OCI-LY7 (cell line): Measurements from ENCODE around the gene TBCEL.

Experiments
- EZH2phosphoT487 ChIP-seq: fragments of 200-600 bp; sonication (generic); IDR thresholded peaks from 2 replicates; pipeline ENCODE4 v1.6.1; 2018; ENCODE audit warnings: low read depth, borderline replicate concordance, mild to moderate bottlenecking, mixed run types, antibody characterized with exemption, low read length, moderate library complexity, mixed read lengths
- TF ChIP-seq, protein P1 (sequence below): fragments of 200-600 bp; sonication (generic); conservative IDR thresholded peaks from 2 replicates; pipeline ENCODE4 v1.5.1; 2014; ENCODE audit warnings: mild to moderate bottlenecking, antibody characterized with exemption, low read length, moderate library complexity, mixed read lengths

DNA sequence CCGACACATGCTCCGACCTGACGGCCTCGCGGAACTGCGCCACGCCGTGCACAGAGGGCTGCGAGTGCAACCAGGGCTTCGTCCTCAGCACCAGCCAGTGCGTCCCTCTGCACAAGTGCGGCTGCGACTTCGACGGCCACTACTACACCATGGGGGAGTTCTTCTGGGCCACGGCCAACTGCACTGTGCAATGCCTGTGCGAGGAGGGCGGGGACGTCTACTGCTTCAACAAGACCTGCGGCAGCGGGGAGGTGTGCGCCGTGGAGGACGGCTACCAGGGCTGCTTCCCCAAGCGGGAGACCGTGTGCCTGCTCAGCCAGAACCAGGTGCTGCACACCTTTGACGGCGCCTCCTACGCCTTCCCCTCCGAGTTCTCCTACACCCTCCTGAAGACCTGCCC is 103.9 kb downstream of the TBCEL start:
- TF ChIP-seq, protein P1, sequence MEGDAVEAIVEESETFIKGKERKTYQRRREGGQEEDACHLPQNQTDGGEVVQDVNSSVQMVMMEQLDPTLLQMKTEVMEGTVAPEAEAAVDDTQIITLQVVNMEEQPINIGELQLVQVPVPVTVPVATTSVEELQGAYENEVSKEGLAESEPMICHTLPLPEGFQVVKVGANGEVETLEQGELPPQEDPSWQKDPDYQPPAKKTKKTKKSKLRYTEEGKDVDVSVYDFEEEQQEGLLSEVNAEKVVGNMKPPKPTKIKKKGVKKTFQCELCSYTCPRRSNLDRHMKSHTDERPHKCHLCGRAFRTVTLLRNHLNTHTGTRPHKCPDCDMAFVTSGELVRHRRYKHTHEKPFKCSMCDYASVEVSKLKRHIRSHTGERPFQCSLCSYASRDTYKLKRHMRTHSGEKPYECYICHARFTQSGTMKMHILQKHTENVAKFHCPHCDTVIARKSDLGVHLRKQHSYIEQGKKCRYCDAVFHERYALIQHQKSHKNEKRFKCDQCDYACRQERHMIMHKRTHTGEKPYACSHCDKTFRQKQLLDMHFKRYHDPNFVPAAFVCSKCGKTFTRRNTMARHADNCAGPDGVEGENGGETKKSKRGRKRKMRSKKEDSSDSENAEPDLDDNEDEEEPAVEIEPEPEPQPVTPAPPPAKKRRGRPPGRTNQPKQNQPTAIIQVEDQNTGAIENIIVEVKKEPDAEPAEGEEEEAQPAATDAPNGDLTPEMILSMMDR = no peak
- TF ChIP-seq EZH2phosphoT487 = no peak
